WERI-Rb-1 (cell line): ENCODE measurements around the gene ZCCHC14.
"Not testable (repeated sequence)": the region's sequence is repeated elsewhere in the genome, so short reads cannot be mapped to it uniquely, and the experiment has no call there.

Experiments
- DNase-seq: peaks from one replicate; pipeline ENCODE4 v3.0.0-alpha.2; 2020
- H3K27ac ChIP-seq: fragments of 250-450 bp; sonication (Bioruptor Pico); 2 replicates; pipeline ENCODE4 v1.5.1; 2020; ENCODE audit warnings: mild to moderate bottlenecking, moderate library complexity
- H3K27me3 ChIP-seq: fragments of 250-450 bp; sonication (Bioruptor Pico); 2 replicates; pipeline ENCODE4 v1.5.1; 2021; ENCODE audit warnings: mild to moderate bottlenecking, low read depth, moderate library complexity; ENCODE audit not compliant: insufficient read depth, severe bottlenecking
- H3K36me3 ChIP-seq: fragments of 250-450 bp; sonication (Bioruptor Pico); 2 replicates; pipeline ENCODE4 v1.5.1; 2020; ENCODE audit warnings: mild to moderate bottlenecking, moderate library complexity
- H3K4me3 ChIP-seq: 2 replicates; pipeline ENCODE4 v1.5.1; 2011; ENCODE audit warnings: low read depth, mild to moderate bottlenecking, control low read depth, low read length
- H3K9me3 ChIP-seq: fragments of 250-450 bp; sonication (Bioruptor Pico); 2 replicates; pipeline ENCODE4 v1.5.1; 2021; ENCODE audit warnings: mild to moderate bottlenecking, moderate library complexity; ENCODE audit not compliant: severe bottlenecking
- TF ChIP-seq, protein P1 (sequence below): IDR thresholded peaks from 2 replicates; pipeline ENCODE4 v1.5.1; 2011; ENCODE audit warnings: low read depth, mild to moderate bottlenecking, control low read depth, inconsistent platforms, low read length

The ZCCHC14 gene

GRCh38 chr16:87363771-87364455 is 128.9 kb downstream of the ZCCHC14 start:
- Histone ChIP-seq H3K36me3 (peaks cover 22% of the 10 kb centered on the region), H3K9me3 (no peaks in the 10 kb centered on the region), H3K27me3 (no peaks in the 10 kb centered on the region), H3K4me3 (peak overlapping the region; percentile 8), H3K27ac (peak overlapping the region; percentile 67)
- peak; percentile 27 for DNase-seq
- TF ChIP-seq, protein P1, sequence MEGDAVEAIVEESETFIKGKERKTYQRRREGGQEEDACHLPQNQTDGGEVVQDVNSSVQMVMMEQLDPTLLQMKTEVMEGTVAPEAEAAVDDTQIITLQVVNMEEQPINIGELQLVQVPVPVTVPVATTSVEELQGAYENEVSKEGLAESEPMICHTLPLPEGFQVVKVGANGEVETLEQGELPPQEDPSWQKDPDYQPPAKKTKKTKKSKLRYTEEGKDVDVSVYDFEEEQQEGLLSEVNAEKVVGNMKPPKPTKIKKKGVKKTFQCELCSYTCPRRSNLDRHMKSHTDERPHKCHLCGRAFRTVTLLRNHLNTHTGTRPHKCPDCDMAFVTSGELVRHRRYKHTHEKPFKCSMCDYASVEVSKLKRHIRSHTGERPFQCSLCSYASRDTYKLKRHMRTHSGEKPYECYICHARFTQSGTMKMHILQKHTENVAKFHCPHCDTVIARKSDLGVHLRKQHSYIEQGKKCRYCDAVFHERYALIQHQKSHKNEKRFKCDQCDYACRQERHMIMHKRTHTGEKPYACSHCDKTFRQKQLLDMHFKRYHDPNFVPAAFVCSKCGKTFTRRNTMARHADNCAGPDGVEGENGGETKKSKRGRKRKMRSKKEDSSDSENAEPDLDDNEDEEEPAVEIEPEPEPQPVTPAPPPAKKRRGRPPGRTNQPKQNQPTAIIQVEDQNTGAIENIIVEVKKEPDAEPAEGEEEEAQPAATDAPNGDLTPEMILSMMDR: no peak

GRCh38 chr16:87362828-87363559 is 129.8 kb downstream of the ZCCHC14 start:
- not testable (repeated sequence) for H3K4me3 ChIP-seq, H3K27me3 ChIP-seq, H3K9me3 ChIP-seq, DNase-seq
- H3K36me3 ChIP-seq: peaks cover 26% of the 10 kb centered on the region
- H3K27ac ChIP-seq: peak overlapping the region; percentile 67

GRCh38 chr16:87361916-87362619 is 130.8 kb downstream of the ZCCHC14 start:
- TF ChIP-seq, protein P1: no peak
- H3K9me3 ChIP-seq: no peaks in the 10 kb centered on the region
- no peak overlapping the region for H3K27ac ChIP-seq
- peaks cover 30% of the 10 kb centered on the region for H3K36me3 ChIP-seq
- no peak overlapping the region for H3K4me3 ChIP-seq
- H3K27me3 ChIP-seq: no peaks in the 10 kb centered on the region
- no peak for DNase-seq

GRCh38 chr16:87360862-87361610 is 131.8 kb downstream of the ZCCHC14 start:
- Histone ChIP-seq H3K9me3 (no peaks in the 10 kb centered on the region), H3K27me3 (no peaks in the 10 kb centered on the region), H3K4me3 (no peak overlapping the region), H3K27ac (no peak overlapping the region), H3K36me3 (peaks cover 31% of the 10 kb centered on the region)
- TF ChIP-seq, protein P1: no peak
- DNase-seq: no peak

- Histone ChIP-seq H3K27ac (peak overlapping the region; percentile 86), H3K27me3 (no peaks in the 10 kb centered on the region), H3K4me3 (no peak overlapping the region), H3K9me3 (no peaks in the 10 kb centered on the region), H3K36me3 (peaks cover 31% of the 10 kb centered on the region)
- TF ChIP-seq, protein P1: peak; percentile 7; the same call in 1 of the 2 replicates
- peak; percentile 25 for DNase-seq
Observed at GRCh38 chr16:87359121-87359520, 133.7 kb downstream of the ZCCHC14 start.

- Histone ChIP-seq H3K27ac (peak overlapping the region; percentile 86), H3K9me3 (no peaks in the 10 kb centered on the region), H3K27me3 (no peaks in the 10 kb centered on the region), H3K36me3 (peaks cover 31% of the 10 kb centered on the region), H3K4me3 (no peak overlapping the region)
- peak; percentile 84 for DNase-seq
- TF ChIP-seq, protein P1: no peak
Observed at GRCh38 chr16:87358696-87359095, 134.1 kb downstream of the ZCCHC14 start.
